Kidney glomerular epithelial cell (primary cell): Measurements from ENCODE around the gene ACP5.
A peak's percentile ranks its signal among the peaks of the same experiment; 100 is the strongest.
"Not testable (repeated sequence)": the region's sequence is repeated elsewhere in the genome, so short reads cannot be mapped to it uniquely, and the experiment has no call there.

ENCODE experiments used
- DNase-seq: peaks from one replicate; lab custom pipeline; 2025; lab: John Stamatoyannopoulos, UW

The ACP5 gene

GRCh38 chr19:11577451-11578257 lies at the start of gene ACP5:
Gene ACP5, minus strand, starts transcription at chr19:11577645. Its CDS starts 328 bp downstream, at chr19:11577317.
- DNase-seq = no peak

DNA sequence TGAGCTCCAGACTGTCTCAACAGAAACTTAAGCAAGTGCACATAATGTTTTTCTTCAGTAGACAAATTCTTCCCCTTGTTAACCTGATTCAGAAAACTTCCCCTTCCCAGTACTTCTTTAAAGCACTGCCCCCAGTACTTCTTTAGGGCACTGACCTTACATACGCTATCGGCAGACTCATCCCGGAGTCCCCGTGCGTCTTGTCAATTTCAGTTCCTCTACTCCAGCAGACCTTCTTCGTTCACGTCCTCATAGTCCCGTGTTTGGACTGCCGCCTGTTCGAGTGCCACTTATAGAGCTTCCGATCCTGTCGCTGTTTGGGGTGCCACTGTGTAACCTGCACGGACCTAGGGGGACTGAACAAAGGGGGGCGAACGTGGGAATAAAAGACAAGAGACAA lies 48.8 kb upstream of the ACP5 start:
- no peak for DNase-seq

- peak; percentile 46 for DNase-seq
Measured at GRCh38 chr19:11624069-11624463, 46.6 kb upstream of the ACP5 start.

GRCh38 chr19:11622401-11622800 lies 45.0 kb upstream of the ACP5 start:
- peak; percentile 8 for DNase-seq

DNA sequence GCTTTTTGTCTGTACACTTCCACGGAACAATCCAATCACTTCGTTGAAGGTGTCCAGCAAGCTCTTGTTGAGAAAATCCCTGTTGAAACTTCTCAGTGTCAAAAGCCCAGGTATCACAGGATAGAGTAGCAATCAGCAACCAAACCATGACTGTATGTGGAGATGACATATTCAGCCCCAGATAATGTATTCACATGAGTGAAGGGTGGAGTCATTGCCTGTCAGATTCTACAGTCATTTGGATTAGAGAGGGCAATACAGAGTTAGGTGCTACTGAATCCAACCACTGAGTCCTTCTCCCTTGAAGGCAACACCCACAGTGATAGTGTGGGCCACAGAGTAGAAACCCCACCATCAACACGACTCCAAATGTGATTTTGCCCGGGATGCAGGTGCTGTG lies 43.1 kb upstream of the ACP5 start:
- no peak for DNase-seq

- DNase-seq = no peak
Measured at GRCh38 chr19:11617180-11618062, 40.0 kb upstream of the ACP5 start.

- no peak for DNase-seq
Measured at GRCh38 chr19:11612816-11613511, 35.5 kb upstream of the ACP5 start.

GRCh38 chr19:11611730-11612129 lies 34.3 kb upstream of the ACP5 start:
- DNase-seq = no peak

- no peak for DNase-seq
Measured at GRCh38 chr19:11606484-11606883, 29.0 kb upstream of the ACP5 start.

- not testable (repeated sequence) for DNase-seq
Measured at GRCh38 chr19:11599704-11600103, 22.3 kb upstream of the ACP5 start.

DNA sequence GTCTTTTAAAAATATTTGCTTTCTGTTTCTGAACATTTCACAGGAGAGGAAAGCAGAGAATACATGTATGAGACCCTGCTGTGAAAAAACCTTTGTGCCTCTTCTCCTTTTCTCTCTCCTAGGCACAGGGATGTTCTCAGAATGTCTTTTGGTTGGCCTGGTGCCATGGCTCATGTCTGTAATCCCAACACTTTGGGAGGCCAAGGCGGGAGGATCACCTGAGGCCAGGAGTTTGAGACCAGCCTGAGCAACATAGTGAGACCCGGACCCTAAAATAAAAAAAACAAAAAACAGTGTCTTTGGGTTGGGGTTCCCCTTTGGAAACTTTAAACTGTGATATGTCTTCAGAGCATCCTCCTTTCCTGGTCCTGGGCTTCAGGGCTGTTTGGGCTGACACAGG lies 21.3 kb upstream of the ACP5 start:
- no peak for DNase-seq

DNA sequence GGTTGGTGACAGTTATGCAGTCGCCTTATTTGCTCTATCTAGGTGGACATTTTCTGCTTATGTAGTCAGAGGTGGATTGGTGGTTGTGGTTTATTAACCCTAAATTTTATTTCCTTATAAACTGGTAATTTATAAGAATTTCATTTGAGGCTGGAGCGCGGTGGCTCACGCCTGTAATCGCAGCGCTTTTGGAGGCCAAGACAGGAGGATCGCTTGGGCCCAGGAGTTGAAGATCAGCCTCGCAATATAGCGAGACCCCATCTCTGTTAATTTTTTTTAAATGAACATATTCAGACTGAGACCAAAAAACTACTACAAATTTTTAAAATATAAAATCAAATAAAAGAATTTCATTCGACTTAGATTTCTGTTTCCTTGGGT lies 20.6 kb upstream of the ACP5 start:
- DNase-seq = no peak

DNA sequence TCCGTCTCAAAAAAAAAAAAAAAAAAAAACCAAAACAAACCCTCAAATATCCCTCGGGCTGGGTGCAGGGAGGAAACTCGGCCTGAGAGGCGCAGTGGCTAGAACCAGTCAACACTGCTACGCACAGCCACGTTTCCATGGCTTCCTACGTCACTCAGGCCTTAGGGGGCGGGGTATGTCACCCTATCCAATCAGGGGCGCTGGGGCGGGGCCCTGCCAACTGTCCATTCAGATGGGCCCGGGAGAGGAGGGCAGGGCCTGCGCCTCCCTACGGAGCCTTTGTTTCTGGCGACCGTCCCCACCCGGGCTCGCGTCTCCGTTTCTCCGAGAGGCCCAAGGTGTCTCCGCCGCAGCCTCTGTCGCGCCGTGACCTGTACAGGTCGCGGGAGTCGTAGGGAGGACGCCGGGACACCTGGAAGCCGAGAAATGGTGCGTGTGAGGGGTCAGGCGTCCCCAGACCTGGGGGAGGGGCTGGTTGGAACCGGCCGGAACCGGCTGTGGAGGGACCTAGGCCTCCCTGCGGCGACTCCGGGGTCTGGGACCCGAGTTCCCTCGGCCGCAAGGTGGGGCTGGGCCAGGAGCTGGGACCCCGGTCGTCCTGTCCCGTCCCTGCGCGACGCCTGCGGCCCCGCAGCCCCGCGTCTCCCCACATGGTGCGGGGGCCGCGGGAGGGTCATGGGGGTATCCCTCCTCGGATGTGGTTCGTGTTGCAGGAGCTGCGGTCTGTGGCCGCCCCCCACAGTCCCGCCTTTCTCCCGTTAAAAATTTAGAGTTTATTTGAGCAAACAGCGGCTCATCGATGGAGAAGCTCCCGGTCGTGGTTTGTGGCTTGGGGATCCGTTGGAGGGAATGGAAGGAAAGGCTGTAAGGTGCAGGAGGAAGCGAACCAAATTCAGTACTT lies 20.0 kb upstream of the ACP5 start, which contains the start of gene ZNF627:
Gene ZNF627 (plus strand): TSS at position 282 of the 901 bp plus-strand sequence. CDS start 145 bp downstream, at position 427.
- DNase-seq = peak; percentile 91

DNA sequence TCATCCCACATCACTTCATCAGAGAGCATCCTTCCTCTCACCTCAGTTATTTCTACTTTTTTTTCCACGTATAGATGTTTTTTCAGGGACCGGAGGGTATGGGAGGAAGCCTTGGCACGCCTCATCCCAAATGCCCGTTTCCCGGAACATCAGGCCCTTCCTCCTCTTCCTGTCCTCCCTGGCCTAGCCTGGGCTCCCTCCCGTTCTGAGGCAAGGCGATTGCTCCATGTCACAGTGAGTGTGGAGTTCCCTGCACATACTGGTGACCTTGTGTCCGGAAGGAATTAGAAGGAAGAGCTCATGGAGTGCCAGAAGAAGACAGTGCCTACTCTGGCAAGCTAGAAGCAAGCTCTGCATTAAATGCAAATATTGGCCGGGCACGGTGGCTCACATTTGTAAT lies 18.7 kb upstream of the ACP5 start:
- DNase-seq = no peak

GRCh38 chr19:11594084-11594483 lies 16.6 kb upstream of the ACP5 start:
- DNase-seq = no peak

GRCh38 chr19:11587975-11588631 lies 10.7 kb upstream of the ACP5 start:
- DNase-seq = no peak

GRCh38 chr19:11587302-11587974 lies 10.0 kb upstream of the ACP5 start:
- DNase-seq = peak; percentile 55

DNA sequence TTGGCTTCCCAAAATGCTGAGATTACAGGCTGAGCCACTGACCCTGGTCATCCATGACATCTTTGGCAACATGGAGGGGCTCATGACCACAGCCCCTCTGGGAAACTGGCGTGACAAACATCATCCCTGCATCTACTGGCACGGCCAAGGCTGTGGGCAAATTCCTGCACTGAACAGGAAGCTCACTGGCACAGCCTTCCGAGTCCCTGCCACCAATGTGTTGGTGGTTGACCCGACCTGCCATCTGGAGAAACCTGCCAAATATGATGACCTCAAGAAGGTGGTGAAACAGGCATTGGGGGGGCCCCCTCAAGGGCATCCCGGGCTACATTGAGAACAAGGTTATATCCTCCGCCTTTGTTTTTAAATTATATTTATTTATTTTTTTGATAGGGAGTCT lies 8.9 kb upstream of the ACP5 start:
- no peak for DNase-seq

DNA sequence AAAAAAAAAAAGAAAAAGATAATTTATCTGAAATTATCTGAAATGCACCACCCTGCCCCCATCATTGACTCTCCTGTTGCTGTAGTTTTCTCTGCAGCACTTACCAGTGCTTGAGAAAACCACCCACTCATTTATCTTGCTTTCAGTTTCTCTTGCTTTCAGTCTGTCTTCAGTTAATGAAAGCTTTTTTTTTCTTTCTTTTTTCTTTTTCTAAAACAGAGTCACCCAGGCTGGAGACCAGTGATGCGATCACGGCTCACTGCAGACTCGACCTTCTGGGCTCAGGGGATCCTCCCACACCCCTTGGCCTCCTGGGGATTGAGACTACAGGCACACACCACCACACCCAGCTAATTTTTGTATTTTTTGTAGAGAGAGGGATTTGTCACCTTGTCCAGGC lies 4.3 kb upstream of the ACP5 start:
- no peak for DNase-seq

DNA sequence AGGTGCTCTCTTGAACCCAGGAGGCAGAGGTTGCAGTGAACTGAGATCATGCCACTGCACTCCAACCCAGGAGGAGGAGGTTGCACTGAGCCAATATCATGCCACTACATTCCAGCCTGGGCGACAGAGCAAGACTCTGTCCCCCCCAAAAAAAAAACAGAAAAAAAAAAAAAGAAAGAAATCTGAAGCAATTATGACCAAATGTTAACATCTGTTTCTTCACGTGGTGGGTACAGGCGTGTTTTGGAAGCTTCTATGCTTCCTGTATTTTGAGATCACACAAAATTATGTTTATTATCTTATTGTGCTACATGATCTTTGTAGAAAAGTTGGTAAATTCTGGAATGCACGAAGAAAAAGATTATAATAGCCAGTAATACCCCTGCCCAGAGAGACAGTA lies 2.7 kb upstream of the ACP5 start:
- DNase-seq = no peak
